Pancreas (tissue), 10 donors: Measurements from ENCODE around the gene AKAP14. TPM values are rescaled to one million over a fixed set of nuclear protein-coding genes. Genes with fewer than 3 reads are reported as not detected.
"Not testable (repeated sequence)": the region's sequence is repeated elsewhere in the genome, so short reads cannot be mapped to it uniquely, and the experiment has no call there.

Experiments
- ATAC-seq, 4 donors: fragments of 200-7000 bp; cut with Tn5 transposase; one replicate each; pipeline versions ENCODE4 v1.8.0 to v1.9.1; 2020; ENCODE audit warnings: mild to moderate bottlenecking in 4 of 4, moderate library complexity in 4 of 4
- DNase-seq, 6 donors: peaks; one replicate each; pipeline ENCODE4 v3.0.0-alpha.2; 2020
- FAIRE-seq: peaks from 2 replicates; lab custom pipeline; 2012; peaks lifted over from hg19 to GRCh38; lab: Jason Lieb, UNC
- H3K27ac ChIP-seq, 4 donors: fragments of 200-600 bp; sonication (generic); 1 replicate in 3 of 4; 2 replicates in 1 of 4; pipeline versions ENCODE4 v1.5.0 to v1.8.0; 2020
- H3K27me3 ChIP-seq, 4 donors: fragments of 200-600 bp; one replicate each; pipeline ENCODE4 v1.8.0; 2021
- H3K36me3 ChIP-seq, 3 donors: fragments of 200-600 bp; sonication (generic) in 1 of 3; one replicate each; pipeline versions ENCODE4 v1.5.0 to v1.8.0; 2020 to 2021
- H3K4me1 ChIP-seq, 3 donors: fragments of 200-600 bp; one replicate each; pipeline ENCODE4 v1.8.0; 2021
- H3K4me3 ChIP-seq, 4 donors: fragments of 200-600 bp; sonication (generic) in 2 of 4; one replicate each; pipeline versions ENCODE4 v1.5.0 to v1.8.0; 2020 to 2021
- H3K9me3 ChIP-seq, 4 donors: fragments of 200-600 bp; one replicate each; pipeline ENCODE4 v1.8.0; 2021
- CTCF ChIP-seq, 4 donors: fragments of 200-600 bp; sonication (generic) in 3 of 4; IDR thresholded peaks; one replicate each; pipeline versions ENCODE4 v1.5.0 to v1.8.0; 2021; ENCODE audit warnings: antibody characterized with exemption in 4 of 4
- WGBS, 2 donors: extraction: QIAGEN DNeasy Blood & Tissue Kit; methylation state at CpG; one replicate each; pipeline ENCODE4 v1.1.7; 2013; 5-methylcytosine and 5-hydroxymethylcytosine counted together
- intact Hi-C, 3 donors: fragments of 100-400 bp; cut with DNase I; formaldehyde crosslinking; loops; one replicate each; pipeline versions ENCODE4 v1.11.1 to v1.14.2; 2022
- polyA plus RNA-seq, 2 donors: library from polyadenylated mRNA; stranded (reverse); fragments of 200-250 nt; gene quantifications; one replicate each; pipeline ENCODE4 v1.2.3, GENCODE V29; 2013
- total RNA-seq, 6 donors: library from RNA; stranded (reverse); fragmentation: NEBNext Ultra II Directional in 4 of 6; extraction: Animal tissue kit (Norgen Biotek cat#: 25700) in 4 of 6; gene quantifications; one replicate each; pipeline versions ENCODE4 v1.2.1 to v1.2.4, GENCODE V29; 2021 to 2023
- donor health status: healthy with polysubstance abuse.
- donor health status: DM: no; HTN: no; CAD: no; lungs with moderate emphysema.
- donor health status: DM: no; HTN: no; CAD: no.
- donor health status: control.
- donor health status: control.
- donor health status: Bipolar disorder and iron deficiency.
- donor health status: DM: yes; HTN: yes; CAD: no.
- donor health status: DM: no; HTN: no; CAD: no.
- donor health status: DM: no; HTN: no; CAD: no.
- donor health status: DM: yes; HTN: yes; CAD: no.

Gene AKAP14
- total and polyA plus RNA-seq, 8 donors = not detected

- peak in 3 of 4 donors; percentile 24 to 59 (median 51) for ATAC-seq
- no peak for DNase-seq
- Histone ChIP-seq H3K36me3 (no peaks in the 10 kb centered on the region), H3K4me1 (no peaks in the 10 kb centered on the region), H3K27me3 (no peaks in the 10 kb centered on the region), H3K9me3 (no peaks in the 10 kb centered on the region), H3K4me3 (no peak overlapping the region), H3K27ac (no peak overlapping the region)
- FAIRE-seq = no peak
- 7 to 8% methylated on average over 2 of the region's 2 CpGs for WGBS, 2 donors
- TF ChIP-seq CTCF (IDR thresholded peaks at IDR 0.05) = no peak
- intact Hi-C loops = no loop called here
Observed at GRCh38 chrX:119899125-119899524, 3.4 kb downstream of the AKAP14 start.

- 53 to 78% methylated on average over 1 of the region's 1 CpG for WGBS, 2 donors
- H3K4me1 ChIP-seq = no peaks in the 10 kb centered on the region
- no peaks in the 10 kb centered on the region for H3K27me3 ChIP-seq
- FAIRE-seq = no peak
- no peak for TF ChIP-seq CTCF (IDR thresholded peaks at IDR 0.05)
- intact Hi-C loops = no loop called here
- no peak for DNase-seq
- ATAC-seq = no peak
- no peaks in the 10 kb centered on the region for H3K36me3 ChIP-seq
- no peak overlapping the region for H3K4me3 ChIP-seq
- no peak overlapping the region for H3K27ac ChIP-seq
- H3K9me3 ChIP-seq = no peaks in the 10 kb centered on the region
Observed at GRCh38 chrX:119900976-119901375, 5.3 kb downstream of the AKAP14 start.

DNA sequence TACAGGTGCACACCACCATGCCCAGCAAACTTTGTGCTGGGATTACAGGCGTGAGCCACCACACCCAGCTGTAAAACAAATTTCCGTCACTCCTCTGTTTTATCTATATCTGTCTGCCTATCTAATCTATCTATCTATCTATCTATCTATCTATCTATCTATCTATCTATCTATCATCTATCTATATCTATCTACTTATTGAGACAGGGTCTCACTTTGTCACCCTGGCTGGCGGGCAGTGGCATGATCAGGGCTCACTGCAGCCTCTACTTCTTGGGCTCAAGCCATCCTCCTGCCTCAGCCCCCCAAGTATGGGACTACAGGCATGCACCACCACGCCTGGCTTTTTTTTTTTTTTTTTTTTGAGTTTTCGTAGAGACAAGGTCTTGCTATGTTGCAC lies 20.6 kb downstream of the AKAP14 start:
- Histone ChIP-seq H3K4me3 (no peak overlapping the region), H3K4me1 (no peaks in the 10 kb centered on the region), H3K27me3 (no peaks in the 10 kb centered on the region), H3K9me3 (no peaks in the 10 kb centered on the region), H3K27ac (no peak overlapping the region), H3K36me3 (no peaks in the 10 kb centered on the region)
- FAIRE-seq (no peak), DNase-seq (no peak), ATAC-seq (no peak)
- intact Hi-C loops = no loop called here
- 85 to 91% methylated on average over 5 of the region's 5 CpGs for WGBS, 2 donors
- TF ChIP-seq CTCF (IDR thresholded peaks at IDR 0.05) = no peak

- no peaks in the 10 kb centered on the region for H3K36me3 ChIP-seq
- intact Hi-C loops = no loop called here
- no peaks in the 10 kb centered on the region for H3K4me1 ChIP-seq
- DNase-seq = no peak
- FAIRE-seq = no peak
- WGBS, 2 donors = 76 to 94% methylated on average over 2 of the region's 2 CpGs
- H3K9me3 ChIP-seq = no peaks in the 10 kb centered on the region
- ATAC-seq = no peak
- H3K4me3 ChIP-seq = no peak overlapping the region
- H3K27ac ChIP-seq = no peak overlapping the region
- H3K27me3 ChIP-seq = no peaks in the 10 kb centered on the region
- no peak for TF ChIP-seq CTCF (IDR thresholded peaks at IDR 0.05)
Observed at GRCh38 chrX:119917877-119918276, 22.2 kb downstream of the AKAP14 start.

DNA sequence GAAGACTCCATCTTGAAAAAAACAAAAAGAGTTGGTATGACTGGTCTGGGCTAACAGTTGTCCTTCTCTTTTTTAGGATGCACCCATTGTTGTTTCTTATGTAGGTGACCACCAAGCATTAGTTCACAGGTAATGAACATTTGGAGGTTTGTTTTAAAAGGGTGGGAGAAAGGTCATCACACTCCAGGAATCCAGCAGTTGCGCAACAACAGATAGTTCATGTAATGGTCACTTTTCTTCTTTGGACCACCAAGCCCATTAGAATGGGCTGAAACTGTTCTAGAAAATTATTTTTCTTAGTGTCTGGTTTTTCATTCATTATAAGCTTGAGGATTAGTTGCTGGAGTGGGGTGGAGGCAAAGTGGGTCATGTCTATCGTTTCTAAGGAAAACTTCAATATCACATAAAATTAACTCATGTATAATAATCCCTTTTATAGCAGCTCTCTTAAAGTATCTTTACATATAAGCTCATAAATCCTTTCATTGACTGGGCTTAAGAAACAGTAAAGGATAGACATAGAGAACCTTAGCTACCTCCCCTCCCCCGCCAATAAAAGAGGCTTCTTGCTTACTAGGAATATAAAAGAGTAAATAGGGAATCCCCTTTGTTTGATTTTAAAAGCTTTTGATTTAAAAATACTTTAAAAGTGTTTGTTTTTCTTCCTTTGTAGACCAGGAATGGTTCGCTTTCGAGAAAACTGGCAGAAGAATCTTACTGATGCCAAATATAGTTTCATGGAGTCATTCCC lies 24.3 kb downstream of the AKAP14 start:
- DNase-seq (no peak), ATAC-seq (no peak), FAIRE-seq (no peak)
- H3K27me3 ChIP-seq = no peaks in the 10 kb centered on the region
- no peaks in the 10 kb centered on the region for H3K4me1 ChIP-seq
- WGBS, 2 donors = 71 to 93% methylated on average over 5 of the region's 5 CpGs
- no peak overlapping the region for H3K27ac ChIP-seq
- no peak for TF ChIP-seq CTCF (IDR thresholded peaks at IDR 0.05)
- no peak overlapping the region for H3K4me3 ChIP-seq
- intact Hi-C loops = no loop called here
- no peaks in the 10 kb centered on the region for H3K36me3 ChIP-seq
- no peaks in the 10 kb centered on the region for H3K9me3 ChIP-seq

DNA sequence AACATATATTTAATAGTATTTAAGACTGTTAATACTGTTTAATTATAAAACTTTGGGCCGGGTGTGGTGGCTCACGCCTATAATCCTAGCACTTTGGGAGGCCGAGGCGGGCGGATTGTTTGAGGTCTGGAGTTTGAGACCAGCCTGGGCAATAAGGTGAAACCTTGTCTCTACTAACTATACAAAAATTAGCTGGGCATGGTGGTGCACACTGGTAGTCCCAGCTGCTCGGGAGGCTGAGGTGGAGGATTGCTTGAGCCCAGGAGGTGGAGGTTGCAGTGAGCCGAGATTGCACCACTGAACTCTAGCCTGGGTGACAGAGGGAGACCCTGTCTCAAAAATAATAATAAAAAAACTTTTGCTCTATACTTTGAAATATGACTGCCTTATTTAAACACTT lies 26.7 kb downstream of the AKAP14 start:
- H3K4me3 ChIP-seq, intact Hi-C loops, H3K4me1 ChIP-seq, FAIRE-seq, H3K9me3 ChIP-seq, H3K27me3 ChIP-seq, DNase-seq, H3K36me3 ChIP-seq, ATAC-seq, H3K27ac ChIP-seq: not testable (repeated sequence)
- WGBS, 2 donors = 90 to 92% methylated on average over 7 of the region's 7 CpGs
